Measurements from ENCODE around the gene NDST4.

The NDST4 gene

DNA sequence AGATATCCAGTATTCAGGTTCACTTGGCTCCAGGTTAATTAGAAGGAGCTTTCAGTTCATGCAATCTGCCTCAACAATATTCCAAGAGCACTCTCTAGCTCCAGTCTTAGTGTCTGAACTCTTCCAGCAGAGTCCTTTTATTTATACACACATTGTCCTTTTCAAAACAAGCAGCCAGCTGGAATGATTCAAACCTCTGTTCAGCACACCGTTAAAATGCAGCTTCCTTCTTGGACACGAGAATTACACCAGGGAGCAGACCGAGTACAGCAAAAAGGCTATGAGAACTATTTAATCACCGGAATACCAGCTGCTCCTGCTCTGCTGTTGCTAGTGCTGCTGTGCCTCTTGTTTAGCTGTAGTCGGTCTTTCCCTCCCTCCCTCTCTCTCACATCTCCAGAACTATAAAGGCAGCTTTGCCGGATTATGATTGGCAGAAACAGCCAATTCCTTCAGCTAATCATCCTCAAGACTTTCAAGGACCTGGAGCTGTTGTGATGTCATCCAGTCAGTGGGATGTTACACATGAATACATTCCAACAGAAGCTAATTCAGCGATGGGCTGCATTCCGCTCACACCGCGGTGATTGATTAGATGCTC lies at the start of gene NDST4:
NDST4 (minus strand) TSS at position 115 of the 601 bp plus-strand sequence. CDS start 36,584 bp downstream, outside the sequence.
- no peak for DNase-seq

DNA sequence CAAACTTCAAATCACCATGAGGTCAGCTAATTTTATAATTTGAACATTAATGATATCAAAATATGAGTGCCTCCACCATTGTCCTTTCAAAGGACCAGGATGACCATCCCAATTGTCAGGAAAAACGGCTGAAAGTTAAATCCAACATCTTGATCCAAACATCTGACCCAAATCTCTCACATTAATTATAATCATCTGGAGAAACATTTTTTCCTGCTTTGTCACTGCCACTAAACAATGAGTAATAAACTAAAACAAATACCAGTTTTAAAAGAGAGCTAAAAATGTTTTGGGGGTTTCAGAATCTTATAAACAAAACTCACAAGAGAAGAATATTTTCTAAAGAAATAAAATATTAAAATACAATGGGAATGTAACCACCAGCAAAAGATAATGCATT lies 45.7 kb upstream of the NDST4 start:
- DNase-seq = no peak

DNA sequence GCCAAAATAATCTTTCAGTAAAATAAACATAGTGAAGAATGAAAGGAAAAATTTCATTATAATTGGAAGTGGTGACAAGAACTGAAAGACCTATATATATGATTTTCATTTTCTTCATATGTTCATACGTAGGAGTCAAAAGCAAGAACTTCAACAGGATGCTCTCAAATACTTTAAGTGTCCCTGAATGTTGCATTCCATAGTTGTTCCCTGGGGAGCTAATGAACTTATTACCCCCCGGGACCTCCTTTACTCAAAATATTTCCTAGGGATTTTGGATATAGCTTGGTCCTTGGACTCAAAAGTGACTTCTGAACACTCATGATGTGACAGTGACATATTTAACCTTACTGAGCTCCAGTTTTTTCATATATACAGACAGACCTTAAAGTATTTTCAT lies 44.9 kb upstream of the NDST4 start:
- no peak for DNase-seq

DNA sequence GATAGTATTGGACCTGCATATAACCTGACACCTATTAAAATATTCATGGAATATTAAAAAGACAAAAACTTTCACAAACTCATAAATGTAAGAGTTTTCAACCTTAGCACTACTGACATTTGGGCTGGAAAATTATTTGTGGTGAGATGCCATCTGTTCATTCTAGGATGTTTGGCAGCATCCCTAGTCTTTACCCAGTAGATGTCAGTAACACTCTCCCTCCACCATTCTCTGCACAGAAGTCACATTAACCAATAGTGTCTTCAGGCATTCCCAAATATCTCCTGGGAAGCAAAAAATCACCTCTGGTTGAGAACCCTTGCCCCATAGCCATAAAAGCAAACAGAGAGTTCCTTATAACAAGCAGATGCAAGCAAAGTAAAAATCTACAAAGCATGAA lies 41.4 kb upstream of the NDST4 start:
- no peak for DNase-seq

GRCh38 chr4:115152965-115153364 lies 39.5 kb upstream of the NDST4 start:
- DNase-seq = no peak

DNA sequence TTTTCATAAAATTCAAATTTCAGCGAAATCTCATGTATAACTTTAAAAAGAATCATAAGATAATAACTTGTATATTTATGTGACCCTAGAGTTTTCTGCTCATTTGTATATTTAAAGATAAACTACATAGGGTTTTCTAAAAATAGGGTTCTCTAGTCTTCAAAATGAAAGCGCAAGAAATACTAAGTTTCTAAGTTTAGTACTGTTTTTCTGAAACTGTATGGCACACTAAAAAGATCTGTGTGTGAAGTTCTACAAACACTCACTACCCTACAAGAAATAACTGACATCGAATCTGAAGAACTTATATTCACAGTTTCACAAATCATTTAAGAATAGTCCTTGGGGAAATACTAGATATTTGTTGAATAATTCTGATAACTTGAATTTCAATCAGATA lies 38.7 kb upstream of the NDST4 start:
- no peak for DNase-seq

DNA sequence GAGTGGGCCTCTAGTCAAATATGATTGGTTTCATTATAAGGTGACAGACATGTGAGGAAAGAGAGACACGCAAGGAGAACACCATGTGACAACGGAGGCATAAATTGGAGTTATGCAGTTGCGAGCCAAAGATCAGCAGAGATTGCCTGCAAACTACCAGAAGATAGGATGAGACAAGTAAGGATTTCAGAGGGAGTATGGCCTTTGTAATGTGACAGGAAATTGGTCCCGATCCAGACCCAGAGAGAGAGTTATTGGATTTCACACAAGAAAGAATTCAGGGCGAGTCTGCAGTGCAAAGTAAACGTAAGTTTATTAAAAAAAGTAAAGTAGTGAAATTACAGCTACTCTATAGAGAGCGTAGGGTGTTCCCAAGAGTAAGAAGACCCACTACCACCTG lies 35.7 kb upstream of the NDST4 start:
- DNase-seq = no peak

DNA sequence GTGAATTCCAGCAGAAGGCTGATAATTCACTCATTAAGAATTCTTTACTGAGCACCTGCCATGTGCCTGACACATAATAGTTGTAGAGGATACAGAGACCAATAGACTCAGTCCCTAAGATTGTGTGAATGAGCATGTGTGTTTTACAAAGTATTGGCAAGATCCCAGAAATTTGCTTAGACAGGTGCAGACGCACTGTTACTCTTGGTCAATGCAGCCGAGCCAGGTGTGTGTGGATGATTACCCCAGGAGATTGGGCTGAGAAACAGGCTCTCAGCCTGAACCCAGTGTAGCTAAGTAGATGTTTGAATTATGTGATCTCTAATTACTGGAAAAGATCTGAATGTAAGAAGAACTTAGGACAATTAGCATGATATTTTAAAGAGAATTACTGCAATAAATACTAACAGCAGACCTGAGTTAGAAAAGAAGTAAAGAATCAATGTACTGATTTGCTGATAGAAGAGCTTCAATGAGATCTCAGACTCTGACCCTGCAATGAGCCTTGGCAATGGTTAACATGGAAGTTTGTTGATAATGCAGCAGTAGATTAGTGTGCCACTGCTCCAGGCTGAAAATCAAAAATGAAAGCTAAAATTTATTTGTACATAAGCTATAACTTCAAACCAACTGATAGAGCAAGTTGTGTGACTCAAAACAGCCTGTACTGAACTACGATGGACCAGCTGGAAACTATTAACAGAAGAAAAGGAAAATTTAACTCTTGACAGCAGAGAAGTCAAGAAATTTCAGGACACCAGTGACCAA lies 32.2 kb upstream of the NDST4 start:
- DNase-seq = no peak

- no peak for DNase-seq
These were observed 14.6 kb upstream of the NDST4 start for GRCh38 chr4:115128037-115128436.

- DNase-seq = no peak
These were observed 13.1 kb upstream of the NDST4 start for GRCh38 chr4:115126491-115126890.

DNA sequence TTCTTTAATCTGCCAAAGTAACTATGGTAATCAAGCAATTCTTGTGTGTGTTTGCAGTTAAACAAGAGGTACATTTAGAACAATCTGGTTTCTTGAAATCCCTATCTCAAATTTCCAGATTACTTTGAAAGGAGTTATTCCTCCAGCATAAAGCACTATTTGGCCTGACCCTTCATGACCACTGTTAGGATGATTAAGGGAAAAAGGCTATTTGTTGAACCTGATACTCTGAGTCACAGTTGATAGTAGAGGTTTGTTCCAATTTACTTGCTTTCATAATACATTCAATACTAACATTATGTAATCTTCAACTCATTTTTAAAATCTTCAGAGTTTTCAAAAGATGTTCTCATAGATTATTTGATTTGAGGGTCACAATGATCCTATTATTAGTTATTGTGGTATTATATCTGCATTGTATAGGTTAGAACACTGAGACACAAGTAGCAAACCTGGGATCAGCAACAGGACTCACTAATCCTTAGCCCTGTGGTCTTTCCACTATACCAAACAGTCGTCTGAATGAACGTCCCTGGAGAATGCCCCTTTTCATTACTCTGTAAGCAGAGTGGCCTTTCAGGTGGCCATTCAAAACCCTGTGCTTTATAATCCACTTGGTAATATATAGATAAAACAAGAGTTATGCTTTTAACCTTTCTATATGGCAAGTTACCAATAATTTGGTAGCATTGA lies 8.1 kb upstream of the NDST4 start:
- no peak for DNase-seq

DNA sequence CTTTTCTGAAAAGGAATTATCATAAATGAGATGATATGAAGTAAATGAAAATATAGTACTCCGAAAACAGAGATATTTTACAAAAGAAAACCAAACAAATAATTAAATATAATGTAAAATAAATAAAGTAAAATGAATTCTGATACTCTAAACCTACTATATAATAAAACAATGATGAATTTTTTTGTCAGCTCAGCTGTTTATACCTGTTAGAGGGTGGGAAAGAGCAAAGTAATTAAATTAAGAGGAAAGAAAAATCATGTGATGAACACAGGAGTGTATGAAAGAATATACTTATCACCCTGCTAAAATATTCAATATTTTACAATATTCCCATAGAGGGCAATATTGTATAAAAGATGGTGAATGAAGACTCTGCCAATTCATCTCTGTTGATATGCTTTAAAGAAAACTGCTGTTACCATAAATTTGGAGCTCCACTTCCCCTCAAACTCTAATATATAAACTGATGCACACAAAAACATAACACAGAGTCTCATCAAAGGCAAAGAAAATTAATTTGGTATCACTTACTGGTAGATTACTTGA lies 6.5 kb upstream of the NDST4 start:
- DNase-seq = no peak

- no peak for DNase-seq
These were observed 4.2 kb upstream of the NDST4 start for GRCh38 chr4:115117651-115118050.

- DNase-seq = no peak
These were observed 2.9 kb downstream of the NDST4 start for GRCh38 chr4:115110191-115111181.

GRCh38 chr4:115108850-115109249 lies 4.6 kb downstream of the NDST4 start:
- no peak for DNase-seq

- no peak for DNase-seq
These were observed 6.0 kb downstream of the NDST4 start for GRCh38 chr4:115107411-115107810.

- DNase-seq = no peak
These were observed 11.7 kb downstream of the NDST4 start for GRCh38 chr4:115101675-115102074.

DNA sequence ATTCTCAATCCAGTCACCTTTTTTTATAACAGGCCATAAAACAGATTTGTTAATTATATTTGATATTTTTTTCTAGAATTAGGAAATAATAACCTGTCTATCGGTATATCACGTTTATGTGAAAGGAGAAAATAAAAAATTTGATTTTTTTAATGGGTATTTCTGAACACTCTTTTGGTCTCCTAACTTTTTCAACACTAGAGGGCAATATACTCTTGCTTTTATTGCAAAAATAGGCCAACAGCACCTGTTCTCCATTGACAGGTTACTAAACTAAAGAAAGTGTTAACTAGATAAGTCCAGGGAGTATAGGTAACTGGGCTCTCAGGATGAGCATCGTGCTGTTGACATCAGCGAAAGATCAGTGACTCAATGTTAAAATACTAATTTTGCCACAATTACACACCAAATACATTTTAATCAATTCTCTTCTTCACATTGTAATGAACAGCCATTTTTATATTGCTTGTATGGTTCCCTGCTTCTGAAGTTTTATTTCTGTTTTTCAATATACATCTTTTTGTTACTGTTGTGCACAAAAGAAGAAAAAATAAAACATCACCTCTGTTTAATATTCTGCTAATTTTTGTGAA lies 22.8 kb downstream of the NDST4 start:
- no peak for DNase-seq

- DNase-seq = no peak
These were observed 30.8 kb downstream of the NDST4 start for GRCh38 chr4:115082633-115083032.

DNA sequence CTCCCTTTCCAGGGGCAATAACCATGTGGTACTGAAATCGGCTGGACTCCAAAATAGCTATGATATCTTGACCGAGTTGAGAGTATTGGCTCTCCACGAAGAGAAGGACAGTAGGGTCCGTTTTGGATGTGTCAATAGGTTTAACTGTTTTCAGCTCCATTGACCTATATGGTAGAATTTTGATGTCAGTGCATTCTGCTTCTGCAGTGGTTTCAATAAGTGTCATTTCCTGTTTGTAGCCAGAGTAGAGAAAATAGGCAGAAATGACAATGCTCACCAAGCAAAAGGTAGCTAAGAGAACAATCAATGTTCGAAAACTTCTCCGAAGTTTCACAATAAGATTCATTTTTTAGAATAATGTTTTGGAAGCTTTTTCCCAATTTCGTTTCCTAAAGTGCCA lies 36.7 kb downstream of the NDST4 start:
- no peak for DNase-seq

- no peak for DNase-seq
These were observed 54.9 kb downstream of the NDST4 start for GRCh38 chr4:115058533-115058932.

GRCh38 chr4:115054836-115055235 lies 58.6 kb downstream of the NDST4 start:
- DNase-seq = no peak
